K562 treated with DMSO at 1 percent for 24 hours (cell line): Measurements from ENCODE around the gene ANOS1. TPM values are rescaled to one million over a fixed set of nuclear protein-coding genes. Genes with fewer than 3 reads are reported as not detected.

Source experiments
- total RNA-seq: library from RNA; unstranded; fragments of 300-600 nt; gene quantifications from 2 replicates; pipeline ENCODE4 v1.2.3, GENCODE V29; 2022; ENCODE audit warnings: low read depth; ENCODE audit not compliant: insufficient read depth

Gene ANOS1
- total RNA-seq, result not detected in 2 replicates

GRCh38 chrX:8731559-8732395 lies at the start of gene ANOS1:
Gene ANOS1 (minus strand): TSS chrX:8732137. CDS start chrX:8732036, 101 bp downstream.

Other genes starting within 250 kb of the ANOS1 start
- gene FAM9A, start 69.2 kb upstream of the ANOS1 start, total RNA-seq, result not detected in 2 replicates